Natural killer cell (primary cell): ENCODE results near the gene EVL. TPM values are rescaled to one million over a fixed set of nuclear protein-coding genes. Genes with fewer than 3 reads are reported as not detected.

Source experiments
- ATAC-seq, 3 donors: fragments of 150-1000 bp in 2 of 3; fragments of 200-7000 bp in 1 of 3; cut with Tn5 transposase; 1 replicate in 1 of 3; 2 replicates in 2 of 3; pipeline ENCODE4 v1.10.0; 2021; ENCODE audit warnings: mild to moderate bottlenecking in 2 of 3, moderate library complexity in 2 of 3
- DNase-seq, 2 donors: peaks; one replicate each; pipeline versions ENCODE4 v3.0.0 to v3.0.0-alpha.2; 2013 to 2021; ENCODE audit warnings: mixed read lengths in 1 of 2
- H3K27ac ChIP-seq: one replicate; pipeline ENCODE4 v1.5.1; 2013; ENCODE audit warnings: mild to moderate bottlenecking, low read length
- H3K27me3 ChIP-seq: one replicate; pipeline ENCODE4 v1.6.1; 2013; ENCODE audit warnings: low read length; ENCODE audit not compliant: control insufficient read depth, insufficient read depth
- H3K36me3 ChIP-seq: one replicate; pipeline ENCODE4 v1.6.1; 2013; ENCODE audit warnings: low read length; ENCODE audit not compliant: control insufficient read depth, insufficient read depth
- H3K4me1 ChIP-seq: one replicate; pipeline ENCODE4 v1.6.1; 2013; ENCODE audit warnings: low read length; ENCODE audit not compliant: control insufficient read depth, insufficient read depth
- H3K4me3 ChIP-seq: one replicate; pipeline ENCODE4 v1.5.1; 2013; ENCODE audit warnings: low read length
- H3K9me3 ChIP-seq: one replicate; pipeline ENCODE4 v1.6.1; 2013; ENCODE audit warnings: low read length; ENCODE audit not compliant: control insufficient read depth, insufficient read depth
- H3K27ac Mint-ChIP-seq, 2 donors: one replicate each; pipeline ENCODE4 v1.8.0; 2022; ENCODE audit warnings: mild to moderate bottlenecking in 2 of 2, mixed read lengths in 2 of 2, moderate library complexity in 1 of 2
- H3K27me3 Mint-ChIP-seq, 2 donors: one replicate each; pipeline ENCODE4 v1.8.0; 2022; ENCODE audit warnings: low read depth in 2 of 2, mixed read lengths in 2 of 2
- H3K36me3 Mint-ChIP-seq: one replicate; pipeline ENCODE4 v1.8.0; 2022; ENCODE audit warnings: mixed read lengths
- H3K4me1 Mint-ChIP-seq, 2 donors: one replicate each; pipeline ENCODE4 v1.8.0; 2022; ENCODE audit warnings: mixed read lengths in 2 of 2
- H3K4me3 Mint-ChIP-seq: one replicate; pipeline ENCODE4 v1.8.0; 2022; ENCODE audit warnings: mild to moderate bottlenecking, moderate library complexity, mixed read lengths
- H3K9me3 Mint-ChIP-seq, 2 donors: one replicate each; pipeline ENCODE4 v1.8.0; 2022; ENCODE audit warnings: mixed read lengths in 2 of 2
- CTCF ChIP-seq: fragments of 200-600 bp; IDR thresholded peaks from one replicate; pipeline ENCODE4 v1.8.0; 2022; ENCODE audit warnings: antibody characterized with exemption
- WGBS: methylation state at CpG from one replicate; pipeline ENCODE4 v1.1.7; 2013; ENCODE audit warnings: missing lambda C conversion rate; ENCODE audit not compliant: insufficient coverage; 5-methylcytosine and 5-hydroxymethylcytosine counted together
- intact Hi-C: fragments of 100-400 bp; cut with micrococcal nuclease; formaldehyde crosslinking; loops from one replicate; pipeline ENCODE4 v1.14.2; 2022
- total RNA-seq, 4 donors: library from RNA; stranded (reverse); fragments of 120-200 nt in 1 of 4; gene quantifications; one replicate each; pipeline versions ENCODE4 v1.2.3 to v1.2.4, GENCODE V29; 2013 to 2022

Gene EVL
- total RNA-seq, 3 donors from 2014 or later (not counting 1 experiment from before 2014, with no cell fraction given), result 882 to 1,108 (median 986) TPM

- 35% methylated on average over 2 of the region's 2 CpGs for WGBS
- H3K27ac Mint-ChIP-seq, result no peak overlapping the region
- DNase-seq (no peak), ATAC-seq (no peak)
- Histone ChIP-seq H3K36me3 (no peaks in the 10 kb centered on the region), H3K4me3 (no peak overlapping the region), H3K4me1 (no peaks in the 10 kb centered on the region), H3K27me3 (no peaks in the 10 kb centered on the region), H3K9me3 (no peaks in the 10 kb centered on the region), H3K27ac (no peak overlapping the region)
- peaks cover 13 to 18% of the 10 kb centered on the region in 2 donors for H3K4me1 Mint-ChIP-seq
- intact Hi-C loops, result no loop called here
- no peak for TF ChIP-seq CTCF
- no peak overlapping the region for H3K4me3 Mint-ChIP-seq
- no peaks in the 10 kb centered on the region for H3K36me3 Mint-ChIP-seq
- H3K27me3 Mint-ChIP-seq, result no peaks in the 10 kb centered on the region
- no peaks in the 10 kb centered on the region for H3K9me3 Mint-ChIP-seq
These were observed 24.0 kb upstream of the EVL start for GRCh38 chr14:100041271-100041670.

- no peak overlapping the region for H3K27ac Mint-ChIP-seq
- Histone ChIP-seq H3K27ac (no peak overlapping the region), H3K4me3 (no peak overlapping the region), H3K36me3 (no peaks in the 10 kb centered on the region), H3K9me3 (no peaks in the 10 kb centered on the region), H3K4me1 (no peaks in the 10 kb centered on the region), H3K27me3 (no peaks in the 10 kb centered on the region)
- peaks cover 13 to 18% of the 10 kb centered on the region in 2 donors for H3K4me1 Mint-ChIP-seq
- TF ChIP-seq CTCF, result no peak
- no peaks in the 10 kb centered on the region for H3K9me3 Mint-ChIP-seq
- intact Hi-C loops, result no loop called here
- H3K36me3 Mint-ChIP-seq, result no peaks in the 10 kb centered on the region
- WGBS, result 93% methylated on average over 6 of the region's 6 CpGs
- no peaks in the 10 kb centered on the region for H3K27me3 Mint-ChIP-seq
- DNase-seq, result no peak
- no peak overlapping the region for H3K4me3 Mint-ChIP-seq
- no peak for ATAC-seq
These were observed 22.9 kb upstream of the EVL start for GRCh38 chr14:100042286-100042685.

- intact Hi-C loops, result no loop called here
- H3K4me3 Mint-ChIP-seq, result no peak overlapping the region
- Histone ChIP-seq H3K9me3 (no peaks in the 10 kb centered on the region), H3K27me3 (no peaks in the 10 kb centered on the region), H3K4me1 (peaks cover 3% of the 10 kb centered on the region), H3K27ac (no peak overlapping the region), H3K36me3 (no peaks in the 10 kb centered on the region), H3K4me3 (no peak overlapping the region)
- ATAC-seq, result no peak
- no peaks in the 10 kb centered on the region for H3K9me3 Mint-ChIP-seq
- H3K4me1 Mint-ChIP-seq, result peaks cover 23 to 28% of the 10 kb centered on the region in 2 donors
- H3K27me3 Mint-ChIP-seq, result no peaks in the 10 kb centered on the region
- no peaks in the 10 kb centered on the region for H3K36me3 Mint-ChIP-seq
- no peak overlapping the region for H3K27ac Mint-ChIP-seq
- TF ChIP-seq CTCF, result no peak
- no peak for DNase-seq
- WGBS, result 88% methylated on average over 3 of the region's 4 CpGs
These were observed 19.4 kb upstream of the EVL start for GRCh38 chr14:100045642-100046344.

- Mint-ChIP-seq H3K9me3 (no peaks in the 10 kb centered on the region), H3K27ac (no peak overlapping the region), H3K36me3 (no peaks in the 10 kb centered on the region), H3K4me1 (peaks cover 16 to 21% of the 10 kb centered on the region in 2 donors), H3K27me3 (no peaks in the 10 kb centered on the region), H3K4me3 (no peak overlapping the region)
- no peaks in the 10 kb centered on the region for H3K36me3 ChIP-seq
- H3K27me3 ChIP-seq, result no peaks in the 10 kb centered on the region
- no peaks in the 10 kb centered on the region for H3K9me3 ChIP-seq
- no peak for DNase-seq
- no peak for ATAC-seq
- H3K27ac ChIP-seq, result no peak overlapping the region
- TF ChIP-seq CTCF, result no peak
- 97% methylated on average over 4 of the region's 4 CpGs for WGBS
- intact Hi-C loops, result no loop called here
- peaks cover 3% of the 10 kb centered on the region for H3K4me1 ChIP-seq
- no peak overlapping the region for H3K4me3 ChIP-seq
These were observed 17.6 kb upstream of the EVL start for GRCh38 chr14:100047600-100047999.
